GM18507 (cell line): ENCODE results near the gene TNIP3.

ENCODE experiments used
- DNase-seq: peaks from one replicate; pipeline ENCODE4 v3.0.0; 2011; ENCODE audit warnings: low read depth; ENCODE audit not compliant: insufficient read length; ENCODE audit errors: extremely low spot score
- FAIRE-seq: peaks from 2 replicates; lab custom pipeline; 2011; peaks lifted over from hg19 to GRCh38; lab: Jason Lieb, UNC

The TNIP3 gene

DNA sequence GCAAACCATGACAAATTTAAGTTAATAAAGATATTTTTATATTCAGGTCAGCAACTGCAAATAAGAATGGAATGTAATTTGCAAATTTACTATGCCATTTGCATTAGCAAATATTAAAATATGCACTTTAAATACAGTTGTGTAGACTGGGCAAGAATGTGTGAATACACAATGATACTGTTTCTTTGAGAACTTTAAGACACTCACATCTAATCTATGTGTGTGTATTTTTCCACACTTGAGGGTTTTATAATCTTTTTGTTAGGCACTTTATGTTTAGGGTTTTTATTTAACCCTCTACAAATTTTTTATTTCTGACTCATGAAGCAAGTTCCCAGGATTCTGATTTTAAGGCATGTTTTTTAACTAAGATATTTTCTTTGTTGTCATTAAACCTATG, 67.9 kb downstream of the TNIP3 start:
- DNase-seq (no peak), FAIRE-seq (no peak)

DNA sequence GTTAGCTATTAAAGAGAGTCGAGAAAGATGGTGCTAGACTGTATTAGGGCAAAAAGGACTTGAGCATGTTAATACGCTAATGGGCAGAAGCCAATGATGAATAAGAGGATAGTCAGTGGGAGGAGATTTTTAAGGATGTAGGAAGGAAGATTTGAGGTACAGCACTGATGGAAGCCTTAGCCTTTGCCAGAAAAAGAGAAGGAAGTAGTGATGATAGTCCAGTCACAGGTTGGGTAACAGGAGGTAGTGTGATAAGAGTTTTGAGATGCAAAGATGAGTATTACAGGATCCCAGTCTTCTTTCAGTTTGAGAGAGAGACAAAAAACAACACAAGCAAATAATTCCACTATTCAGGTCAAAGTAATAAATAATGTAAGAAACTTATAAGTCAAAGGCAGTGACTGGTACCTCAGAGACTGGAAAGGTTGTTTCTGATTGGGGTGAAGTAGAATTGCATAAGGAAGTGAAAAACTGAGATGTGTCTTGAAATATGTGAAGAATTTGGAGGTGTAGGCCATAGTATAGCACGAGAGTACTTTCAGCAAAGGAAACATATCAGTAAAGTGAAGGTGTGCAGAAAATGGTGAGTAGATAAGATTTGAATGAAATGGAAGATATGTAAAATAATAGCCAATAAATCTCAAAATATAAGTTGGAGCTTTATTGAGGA, 69.7 kb downstream of the TNIP3 start:
- no peak for DNase-seq

GRCh38 chr4:121093261-121093660, 70.9 kb downstream of the TNIP3 start:
- DNase-seq, result no peak

More for the DNA sequence above, 69.7 kb downstream of the TNIP3 start:
- FAIRE-seq, result no peak

GRCh38 chr4:121091941-121092340, 72.2 kb downstream of the TNIP3 start:
- FAIRE-seq (no peak), DNase-seq (no peak)

More at GRCh38 chr4:121093261-121093660, 70.9 kb downstream of the TNIP3 start:
- FAIRE-seq, result no peak

- no peak for FAIRE-seq
- no peak for DNase-seq
These were observed 75.3 kb downstream of the TNIP3 start for GRCh38 chr4:121088867-121089266.
